ENCODE results near the gene SYNGR3. TPM values are rescaled to one million over a fixed set of nuclear protein-coding genes. Genes with fewer than 3 reads are reported as not detected.
A peak's percentile ranks its signal among the peaks of the same experiment; 100 is the strongest.

SYNGR3 gene
- total RNA-seq, 1 experiment from 2014 or later = 15.2 TPM

DNA sequence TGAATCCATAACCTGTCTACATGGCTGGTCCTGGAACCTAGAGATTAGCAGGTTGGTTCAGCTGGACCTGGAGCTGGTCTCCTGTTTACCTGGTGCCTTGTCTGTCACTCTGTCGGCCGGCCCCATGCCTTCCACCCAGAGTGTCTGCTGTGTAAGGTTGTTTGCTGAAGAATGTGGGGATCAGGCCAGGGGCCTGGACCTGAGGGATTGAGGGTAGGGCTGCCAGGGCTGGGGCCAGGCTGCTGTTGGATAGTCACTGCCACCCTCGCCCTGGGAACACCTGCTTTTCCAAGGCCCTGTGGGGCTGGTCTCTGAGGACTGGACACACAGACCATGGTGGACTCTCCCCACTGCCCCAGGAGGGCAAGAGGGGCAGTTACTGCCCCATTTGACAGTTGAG lies 38.4 kb downstream of the SYNGR3 start:
- ATAC-seq = no peak
- BruUV-seq (replicated peaks) = no TSS peak
- Histone ChIP-seq H3K9me3 (ENCODE audit: control insufficient read depth, insufficient read depth, low read depth, low read length) (no peaks in the 10 kb centered on the region), H3K4me1 (ENCODE audit: control insufficient read depth, insufficient read depth, low read length) (peaks cover 70% of the 10 kb centered on the region), H3K27ac (ENCODE audit: low read length) (peak overlapping the region; percentile 76), H3K36me3 (ENCODE audit: control insufficient read depth, insufficient read depth, low read length) (no peaks in the 10 kb centered on the region), H3K27me3 (ENCODE audit: control insufficient read depth, insufficient read depth, low read length) (no peaks in the 10 kb centered on the region), H3K4me3 (ENCODE audit: low read depth in 2 of 2, low read length in 2 of 2) (peak overlapping the region; percentile 54 to 59)
- in situ Hi-C loops (cut with HindIII; ENCODE audit: low pct_unique_long_range_greater_than_20kb, low sequenced_read_pairs) = no loop called here
- DNase-seq (ENCODE audit: low read depth, low spot score) = no peak
- POLR2A ChIA-PET = no interaction called here
- CTCF ChIA-PET = no interaction called here
- TF ChIP-seq, protein P1, sequence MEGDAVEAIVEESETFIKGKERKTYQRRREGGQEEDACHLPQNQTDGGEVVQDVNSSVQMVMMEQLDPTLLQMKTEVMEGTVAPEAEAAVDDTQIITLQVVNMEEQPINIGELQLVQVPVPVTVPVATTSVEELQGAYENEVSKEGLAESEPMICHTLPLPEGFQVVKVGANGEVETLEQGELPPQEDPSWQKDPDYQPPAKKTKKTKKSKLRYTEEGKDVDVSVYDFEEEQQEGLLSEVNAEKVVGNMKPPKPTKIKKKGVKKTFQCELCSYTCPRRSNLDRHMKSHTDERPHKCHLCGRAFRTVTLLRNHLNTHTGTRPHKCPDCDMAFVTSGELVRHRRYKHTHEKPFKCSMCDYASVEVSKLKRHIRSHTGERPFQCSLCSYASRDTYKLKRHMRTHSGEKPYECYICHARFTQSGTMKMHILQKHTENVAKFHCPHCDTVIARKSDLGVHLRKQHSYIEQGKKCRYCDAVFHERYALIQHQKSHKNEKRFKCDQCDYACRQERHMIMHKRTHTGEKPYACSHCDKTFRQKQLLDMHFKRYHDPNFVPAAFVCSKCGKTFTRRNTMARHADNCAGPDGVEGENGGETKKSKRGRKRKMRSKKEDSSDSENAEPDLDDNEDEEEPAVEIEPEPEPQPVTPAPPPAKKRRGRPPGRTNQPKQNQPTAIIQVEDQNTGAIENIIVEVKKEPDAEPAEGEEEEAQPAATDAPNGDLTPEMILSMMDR (IDR thresholded peaks at IDR 0.05) = no peak
- no peak for TF ChIP-seq TCF7L2 (IDR thresholded peaks at IDR 0.05; ENCODE audit: low read depth, low read length)
- no peak for TF ChIP-seq POLR2AphosphoS5 (IDR thresholded peaks at IDR 0.05; ENCODE audit: low read depth, low read length)
- no peak for TF ChIP-seq SIN3A (IDR thresholded peaks at IDR 0.05; ENCODE audit: borderline replicate concordance, insufficient read depth, low read depth, low read length)
- TF ChIP-seq, protein P2, sequence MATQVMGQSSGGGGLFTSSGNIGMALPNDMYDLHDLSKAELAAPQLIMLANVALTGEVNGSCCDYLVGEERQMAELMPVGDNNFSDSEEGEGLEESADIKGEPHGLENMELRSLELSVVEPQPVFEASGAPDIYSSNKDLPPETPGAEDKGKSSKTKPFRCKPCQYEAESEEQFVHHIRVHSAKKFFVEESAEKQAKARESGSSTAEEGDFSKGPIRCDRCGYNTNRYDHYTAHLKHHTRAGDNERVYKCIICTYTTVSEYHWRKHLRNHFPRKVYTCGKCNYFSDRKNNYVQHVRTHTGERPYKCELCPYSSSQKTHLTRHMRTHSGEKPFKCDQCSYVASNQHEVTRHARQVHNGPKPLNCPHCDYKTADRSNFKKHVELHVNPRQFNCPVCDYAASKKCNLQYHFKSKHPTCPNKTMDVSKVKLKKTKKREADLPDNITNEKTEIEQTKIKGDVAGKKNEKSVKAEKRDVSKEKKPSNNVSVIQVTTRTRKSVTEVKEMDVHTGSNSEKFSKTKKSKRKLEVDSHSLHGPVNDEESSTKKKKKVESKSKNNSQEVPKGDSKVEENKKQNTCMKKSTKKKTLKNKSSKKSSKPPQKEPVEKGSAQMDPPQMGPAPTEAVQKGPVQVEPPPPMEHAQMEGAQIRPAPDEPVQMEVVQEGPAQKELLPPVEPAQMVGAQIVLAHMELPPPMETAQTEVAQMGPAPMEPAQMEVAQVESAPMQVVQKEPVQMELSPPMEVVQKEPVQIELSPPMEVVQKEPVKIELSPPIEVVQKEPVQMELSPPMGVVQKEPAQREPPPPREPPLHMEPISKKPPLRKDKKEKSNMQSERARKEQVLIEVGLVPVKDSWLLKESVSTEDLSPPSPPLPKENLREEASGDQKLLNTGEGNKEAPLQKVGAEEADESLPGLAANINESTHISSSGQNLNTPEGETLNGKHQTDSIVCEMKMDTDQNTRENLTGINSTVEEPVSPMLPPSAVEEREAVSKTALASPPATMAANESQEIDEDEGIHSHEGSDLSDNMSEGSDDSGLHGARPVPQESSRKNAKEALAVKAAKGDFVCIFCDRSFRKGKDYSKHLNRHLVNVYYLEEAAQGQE (IDR thresholded peaks at IDR 0.05; ENCODE audit: insufficient read depth in 1 of 2, low read depth in 2 of 2, low read length in 1 of 2) = no peak
- intact Hi-C loops (cut with micrococcal nuclease; ENCODE audit: unreplicated experiment) = loop anchor here (10.0 kb wide), 1 partner anchor 117 kb away; the partner anchor contains the start of gene RAB26

DNA sequence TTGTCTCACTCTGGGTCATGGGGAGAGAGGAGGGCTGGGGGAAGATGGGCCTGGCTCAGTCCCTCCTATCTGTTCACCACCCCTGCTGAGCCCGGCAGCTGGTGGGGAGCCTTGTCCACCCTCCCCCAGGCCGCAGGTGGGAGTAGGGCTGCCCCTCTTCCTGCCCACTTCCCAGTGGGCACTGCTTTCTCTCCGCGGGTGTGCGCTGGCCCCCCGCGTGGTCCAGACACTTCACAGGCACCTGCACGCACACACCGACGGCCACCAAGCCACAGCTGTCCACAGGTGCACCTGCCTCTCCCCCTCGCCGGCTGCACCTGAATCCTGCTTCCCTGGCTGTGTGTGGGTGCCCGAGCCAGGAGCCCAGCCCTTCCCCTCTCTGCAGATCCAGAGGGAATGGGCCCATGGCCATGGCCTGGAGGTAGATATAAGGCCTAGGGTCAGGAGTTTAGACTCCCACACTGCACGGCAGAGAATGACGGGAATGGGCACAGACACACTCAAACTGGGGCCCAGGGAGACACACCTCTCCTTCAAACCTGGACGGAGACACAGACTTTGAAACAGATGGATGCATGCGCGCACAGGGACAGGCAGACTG lies 39.0 kb downstream of the SYNGR3 start:
- POLR2A ChIA-PET = no interaction called here
- TF ChIP-seq, protein P1 (IDR thresholded peaks at IDR 0.05) = no peak
- TF ChIP-seq, protein P2 (IDR thresholded peaks at IDR 0.05; ENCODE audit: insufficient read depth in 1 of 2, low read depth in 2 of 2, low read length in 1 of 2) = no peak
- TF ChIP-seq SIN3A (IDR thresholded peaks at IDR 0.05; ENCODE audit: borderline replicate concordance, insufficient read depth, low read depth, low read length) = no peak
- TF ChIP-seq POLR2AphosphoS5 (IDR thresholded peaks at IDR 0.05; ENCODE audit: low read depth, low read length) = no peak
- TF ChIP-seq TCF7L2 (IDR thresholded peaks at IDR 0.05; ENCODE audit: low read depth, low read length) = no peak
- no peak for ATAC-seq
- CTCF ChIA-PET = no interaction called here
- Histone ChIP-seq H3K9me3 (ENCODE audit: control insufficient read depth, insufficient read depth, low read depth, low read length) (no peaks in the 10 kb centered on the region), H3K36me3 (ENCODE audit: control insufficient read depth, insufficient read depth, low read length) (no peaks in the 10 kb centered on the region), H3K27me3 (ENCODE audit: control insufficient read depth, insufficient read depth, low read length) (no peaks in the 10 kb centered on the region), H3K27ac (ENCODE audit: low read length) (peak overlapping the region; percentile 76), H3K4me3 (ENCODE audit: low read depth in 2 of 2, low read length in 2 of 2) (peak overlapping the region; percentile 54 to 59), H3K4me1 (ENCODE audit: control insufficient read depth, insufficient read depth, low read length) (peaks cover 72% of the 10 kb centered on the region)
- no peak for DNase-seq (ENCODE audit: low read depth, low spot score)
- no TSS peak for BruUV-seq (replicated peaks)
- intact Hi-C loops (cut with micrococcal nuclease; ENCODE audit: unreplicated experiment) (loop anchor here (10.0 kb wide), 1 partner anchor 116 kb away; the partner anchor contains the start of gene RAB26), in situ Hi-C loops (cut with HindIII; ENCODE audit: low pct_unique_long_range_greater_than_20kb, low sequenced_read_pairs) (no loop called here)
